Hepatocyte (in vitro differentiated cells): ENCODE measurements around the gene DCTN1. TPM values are rescaled to one million over a fixed set of nuclear protein-coding genes. Genes with fewer than 3 reads are reported as not detected.

Experiments used
- DNase-seq: peaks from one replicate; pipeline ENCODE4 v3.0.0-alpha.2; 2016; ENCODE audit warnings: low spot score
- H2AFZ ChIP-seq: fragments of 200-600 bp; sonication (generic); 2 replicates; pipeline ENCODE4 v1.6.0; 2016; ENCODE audit warnings: antibody characterized with exemption, mild to moderate bottlenecking
- H3K27ac ChIP-seq: fragments of 200-600 bp; sonication (generic); 2 replicates; pipeline ENCODE4 v1.5.1; 2016; ENCODE audit warnings: mild to moderate bottlenecking
- H3K27me3 ChIP-seq: fragments of 200-600 bp; sonication (generic); 2 replicates; pipeline ENCODE4 v1.6.1; 2016
- H3K36me3 ChIP-seq: fragments of 200-600 bp; sonication (generic); replicated peaks from 2 replicates; pipeline ENCODE4 v1.5.1; 2016; ENCODE audit warnings: low read depth; ENCODE audit not compliant: insufficient read depth
- H3K4me1 ChIP-seq: fragments of 200-600 bp; sonication (generic); 2 replicates; pipeline ENCODE4 v1.5.1; 2016; ENCODE audit warnings: mild to moderate bottlenecking, moderate library complexity; ENCODE audit not compliant: insufficient read depth
- H3K4me2 ChIP-seq: fragments of 200-600 bp; sonication (generic); 2 replicates; pipeline ENCODE4 v1.6.0; 2016
- H3K4me3 ChIP-seq: fragments of 200-600 bp; sonication (generic); 2 replicates; pipeline ENCODE4 v1.5.1; 2016; ENCODE audit warnings: mild to moderate bottlenecking
- H3K79me2 ChIP-seq: fragments of 200-600 bp; sonication (generic); 2 replicates; pipeline ENCODE4 v1.6.0; 2017; ENCODE audit warnings: mild to moderate bottlenecking
- H3K9me2 ChIP-seq: fragments of 200-600 bp; sonication (generic); replicated peaks from 2 replicates; pipeline ENCODE4 v1.6.0; 2017; ENCODE audit warnings: mild to moderate bottlenecking; ENCODE audit not compliant: insufficient read depth
- H3K9me3 ChIP-seq: fragments of 200-600 bp; sonication (generic); 2 replicates; pipeline ENCODE4 v1.5.1; 2016; ENCODE audit warnings: low read depth, mild to moderate bottlenecking
- H4K20me1 ChIP-seq: fragments of 200-600 bp; sonication (generic); 2 replicates; pipeline ENCODE4 v1.6.0; 2016; ENCODE audit warnings: mild to moderate bottlenecking; ENCODE audit not compliant: insufficient read depth, poor library complexity, severe bottlenecking
- EZH2 ChIP-seq: fragments of 200-600 bp; sonication (generic); IDR thresholded peaks from 2 replicates; pipeline ENCODE4 v1.6.1; 2016; ENCODE audit warnings: antibody characterized with exemption, mild to moderate bottlenecking, borderline replicate concordance
- EZH2phosphoT487 ChIP-seq: fragments of 200-600 bp; sonication (generic); IDR thresholded peaks from one replicate; pipeline ENCODE4 v1.6.1; 2018; ENCODE audit warnings: antibody characterized with exemption, mild to moderate bottlenecking, low read depth, moderate library complexity; ENCODE audit not compliant: unreplicated experiment, severe bottlenecking
- WGBS: methylation state at CpG from one replicate; pipeline ENCODE4 v1.1.6; 2016; ENCODE audit warnings: low lambda C conversion rate; ENCODE audit errors: missing lambda C conversion rate; 5-methylcytosine and 5-hydroxymethylcytosine counted together
- polyA plus RNA-seq: library from polyadenylated mRNA; unstranded; fragments of >200 nt; fragmentation: Nextera tagmentation; extraction: Ambion mirVana; gene quantifications from 2 replicates; pipeline ENCODE4 v1.2.1, GENCODE V29; 2016
- total RNA-seq: library from RNA; depleted of rRNA; stranded (reverse); fragments of >200 nt; gene quantifications from 2 replicates; pipeline ENCODE4 v1.2.3, GENCODE V29; 2014
- TF ChIP-seq, protein P1 (sequence below): fragments of 200-600 bp; sonication (generic); IDR thresholded peaks from 2 replicates; pipeline ENCODE4 v1.5.1; 2016; ENCODE audit warnings: antibody characterized with exemption, mild to moderate bottlenecking; ENCODE audit not compliant: poor library complexity

The DCTN1 gene
- total and polyA plus RNA-seq, 2 experiments from 2014 or later, result 72.3 to 95.0 TPM

DNA sequence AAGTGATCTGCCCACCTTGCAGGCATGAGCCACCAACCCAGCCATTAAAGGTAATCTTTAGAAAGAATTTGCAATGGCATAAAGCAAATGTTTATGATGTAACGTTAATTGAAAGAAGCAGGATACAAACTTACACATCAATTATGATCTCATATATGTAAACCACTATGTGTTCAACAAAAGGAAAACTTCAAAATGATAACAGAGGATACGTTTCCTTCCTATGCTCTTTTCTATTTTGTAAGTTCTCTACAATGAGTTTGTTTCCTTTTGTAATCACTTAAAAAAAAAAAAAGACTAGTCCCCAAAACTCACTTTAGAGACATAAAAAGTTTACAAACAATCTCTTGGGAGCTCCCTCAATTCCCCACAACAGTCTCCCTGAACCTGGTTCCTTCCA, 39.9 kb upstream of the DCTN1 start:
- 88% methylated on average over 2 of the region's 2 CpGs for WGBS
- no peak overlapping the region for H2AFZ ChIP-seq
- DNase-seq, result no peak
- no peak overlapping the region for H3K4me3 ChIP-seq
- H3K27ac ChIP-seq, result no peak overlapping the region
- H3K9me2 ChIP-seq, result no peaks in the 10 kb centered on the region
- H4K20me1 ChIP-seq, result no peaks in the 10 kb centered on the region
- peaks cover 4% of the 10 kb centered on the region for H3K4me1 ChIP-seq
- H3K36me3 ChIP-seq, result no peaks in the 10 kb centered on the region
- H3K4me2 ChIP-seq, result no peak overlapping the region
- H3K9me3 ChIP-seq, result no peaks in the 10 kb centered on the region
- no peaks in the 10 kb centered on the region for H3K79me2 ChIP-seq
- H3K27me3 ChIP-seq, result no peaks in the 10 kb centered on the region
- TF ChIP-seq, protein P1, sequence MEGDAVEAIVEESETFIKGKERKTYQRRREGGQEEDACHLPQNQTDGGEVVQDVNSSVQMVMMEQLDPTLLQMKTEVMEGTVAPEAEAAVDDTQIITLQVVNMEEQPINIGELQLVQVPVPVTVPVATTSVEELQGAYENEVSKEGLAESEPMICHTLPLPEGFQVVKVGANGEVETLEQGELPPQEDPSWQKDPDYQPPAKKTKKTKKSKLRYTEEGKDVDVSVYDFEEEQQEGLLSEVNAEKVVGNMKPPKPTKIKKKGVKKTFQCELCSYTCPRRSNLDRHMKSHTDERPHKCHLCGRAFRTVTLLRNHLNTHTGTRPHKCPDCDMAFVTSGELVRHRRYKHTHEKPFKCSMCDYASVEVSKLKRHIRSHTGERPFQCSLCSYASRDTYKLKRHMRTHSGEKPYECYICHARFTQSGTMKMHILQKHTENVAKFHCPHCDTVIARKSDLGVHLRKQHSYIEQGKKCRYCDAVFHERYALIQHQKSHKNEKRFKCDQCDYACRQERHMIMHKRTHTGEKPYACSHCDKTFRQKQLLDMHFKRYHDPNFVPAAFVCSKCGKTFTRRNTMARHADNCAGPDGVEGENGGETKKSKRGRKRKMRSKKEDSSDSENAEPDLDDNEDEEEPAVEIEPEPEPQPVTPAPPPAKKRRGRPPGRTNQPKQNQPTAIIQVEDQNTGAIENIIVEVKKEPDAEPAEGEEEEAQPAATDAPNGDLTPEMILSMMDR, result no peak
- TF ChIP-seq EZH2 (no peak), EZH2phosphoT487 (no peak)

DNA sequence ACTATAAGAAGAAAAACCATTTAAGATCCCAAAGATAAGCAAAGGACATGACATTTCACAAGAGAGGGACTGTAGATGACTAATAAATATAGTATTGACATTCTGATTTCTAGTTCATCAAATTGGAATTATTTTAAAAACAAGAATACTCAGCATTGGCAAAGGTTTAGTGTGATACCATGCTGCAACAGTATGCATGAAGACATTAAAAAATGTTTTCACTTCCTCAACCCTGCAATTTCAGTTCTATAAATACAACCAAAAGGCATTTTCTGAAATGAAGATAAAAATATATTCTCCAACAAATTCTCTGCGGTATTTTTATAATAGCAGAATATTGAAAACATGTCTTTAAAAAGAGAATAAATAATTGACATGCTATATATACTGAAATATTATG, 39.2 kb upstream of the DCTN1 start:
- DNase-seq, result no peak
- Histone ChIP-seq H3K4me3 (no peak overlapping the region), H3K36me3 (no peaks in the 10 kb centered on the region), H3K9me3 (no peaks in the 10 kb centered on the region), H2AFZ (no peak overlapping the region), H3K4me1 (peaks cover 4% of the 10 kb centered on the region), H4K20me1 (no peaks in the 10 kb centered on the region), H3K27ac (no peak overlapping the region), H3K27me3 (no peaks in the 10 kb centered on the region), H3K4me2 (no peak overlapping the region), H3K9me2 (no peaks in the 10 kb centered on the region), H3K79me2 (no peaks in the 10 kb centered on the region)
- WGBS, result 91% methylated on average over 1 of the region's 1 CpG
- TF ChIP-seq EZH2 (no peak), EZH2phosphoT487 (no peak)

DNA sequence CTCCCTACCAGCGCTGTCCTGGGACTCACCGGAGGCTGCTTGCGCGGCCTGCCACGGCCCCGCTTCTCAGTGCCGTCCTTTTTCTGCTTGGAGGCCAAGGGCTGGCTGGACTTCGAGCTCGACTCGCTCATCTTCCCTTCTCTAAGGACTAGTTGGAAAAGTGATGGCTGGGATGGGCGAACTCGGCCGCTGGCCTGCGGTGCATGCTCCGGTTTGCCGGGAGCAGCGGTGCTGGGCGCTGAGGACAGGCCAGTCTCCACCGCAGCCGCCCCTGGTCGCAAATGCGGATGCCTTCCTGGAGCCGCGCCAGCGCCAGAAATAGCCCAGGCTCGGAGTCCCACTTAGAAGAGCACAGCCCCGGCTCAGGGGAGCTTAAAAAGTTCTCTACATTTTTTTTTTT, 38.2 kb upstream of the DCTN1 start:
- 93% methylated on average over 27 of the region's 27 CpGs for WGBS
- no peak overlapping the region for H3K4me2 ChIP-seq
- H3K4me3 ChIP-seq, result no peak overlapping the region
- no peak overlapping the region for H2AFZ ChIP-seq
- no peaks in the 10 kb centered on the region for H3K9me2 ChIP-seq
- no peaks in the 10 kb centered on the region for H4K20me1 ChIP-seq
- no peaks in the 10 kb centered on the region for H3K9me3 ChIP-seq
- no peak for DNase-seq
- no peaks in the 10 kb centered on the region for H3K79me2 ChIP-seq
- no peaks in the 10 kb centered on the region for H3K36me3 ChIP-seq
- H3K4me1 ChIP-seq, result peaks cover 4% of the 10 kb centered on the region
- no peak for TF ChIP-seq EZH2
- no peak for TF ChIP-seq EZH2phosphoT487
- TF ChIP-seq, protein P1, result no peak
- H3K27ac ChIP-seq, result no peak overlapping the region
- H3K27me3 ChIP-seq, result no peaks in the 10 kb centered on the region

DNA sequence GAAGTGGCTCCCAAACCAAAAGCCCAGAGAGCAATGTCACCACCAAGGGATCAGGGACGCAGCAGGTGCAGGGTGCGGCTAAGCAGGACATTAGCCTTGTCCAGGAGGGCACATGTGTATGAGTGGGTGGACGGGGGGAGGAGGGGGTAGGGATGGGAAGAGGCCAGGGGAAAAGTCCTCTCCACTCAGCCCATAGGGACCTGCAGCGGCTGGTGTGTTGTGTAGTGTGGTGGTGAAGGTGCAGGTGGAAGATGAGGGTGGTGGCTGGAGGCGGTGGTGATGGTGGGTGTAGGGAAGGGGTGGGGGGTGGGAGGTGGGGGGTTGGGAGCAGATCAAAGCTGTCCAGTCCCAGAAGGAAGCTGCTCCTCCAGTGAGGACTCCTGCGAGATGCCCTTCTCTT, 37.7 kb upstream of the DCTN1 start:
- TF ChIP-seq, protein P1, result no peak
- TF ChIP-seq EZH2, result no peak
- TF ChIP-seq EZH2phosphoT487, result no peak
- no peak overlapping the region for H2AFZ ChIP-seq
- H3K9me3 ChIP-seq, result no peaks in the 10 kb centered on the region
- no peaks in the 10 kb centered on the region for H3K79me2 ChIP-seq
- 56% methylated on average over 3 of the region's 6 CpGs for WGBS
- H3K9me2 ChIP-seq, result no peaks in the 10 kb centered on the region
- H4K20me1 ChIP-seq, result no peaks in the 10 kb centered on the region
- H3K27ac ChIP-seq, result no peak overlapping the region
- H3K36me3 ChIP-seq, result no peaks in the 10 kb centered on the region
- H3K4me1 ChIP-seq, result peaks cover 4% of the 10 kb centered on the region
- no peaks in the 10 kb centered on the region for H3K27me3 ChIP-seq
- H3K4me2 ChIP-seq, result no peak overlapping the region
- H3K4me3 ChIP-seq, result no peak overlapping the region
- DNase-seq, result no peak
